Brain pericyte (primary cell): Measurements from ENCODE around the gene TAF4.
"Not testable (repeated sequence)": the region's sequence is repeated elsewhere in the genome, so short reads cannot be mapped to it uniquely, and the experiment has no call there.

Source experiments
- DNase-seq: peaks from one replicate; pipeline ENCODE4 v3.0.0-alpha.2; 2012; ENCODE audit warnings: low read depth, low spot score

The TAF4 gene

DNA sequence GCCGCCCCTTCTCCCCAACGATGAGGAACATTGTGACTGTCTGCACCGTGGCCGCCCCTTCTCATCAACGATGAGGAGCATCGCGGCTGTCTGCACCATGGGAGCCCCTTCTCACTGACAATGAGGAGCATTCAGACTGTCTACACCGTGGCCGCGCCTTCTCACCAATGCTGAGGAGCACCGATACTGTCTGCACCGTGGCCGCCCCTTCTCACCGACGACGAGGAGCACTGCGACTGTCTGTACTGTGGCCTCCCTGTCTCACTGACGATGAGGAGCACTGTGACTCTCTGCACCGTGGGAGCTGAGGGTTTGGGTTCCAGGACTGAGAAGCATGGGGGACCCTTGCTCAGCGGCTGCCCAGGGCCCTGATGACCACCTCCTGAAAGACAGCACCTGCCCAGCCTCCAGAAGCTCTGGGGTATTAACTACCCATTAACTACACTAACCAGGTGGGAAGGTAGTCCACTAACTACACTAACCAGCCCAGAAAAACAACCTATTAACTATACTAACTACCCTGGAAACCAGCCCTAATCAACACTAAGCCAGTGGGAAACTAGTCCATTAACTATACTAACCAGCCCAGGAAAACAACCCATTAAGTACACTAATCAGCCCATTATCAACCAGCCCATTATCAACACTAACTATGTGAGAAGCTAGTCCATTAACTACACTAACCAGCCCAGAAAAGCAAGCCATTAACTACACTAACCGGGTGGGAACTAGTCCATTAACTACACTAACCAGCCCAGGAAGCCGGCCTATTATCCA is 116.9 kb downstream of the TAF4 start:
- no peak for DNase-seq

GRCh38 chr20:61948056-61948455 is 117.6 kb downstream of the TAF4 start:
- DNase-seq = not testable (repeated sequence)

GRCh38 chr20:61945495-61945894 is 120.2 kb downstream of the TAF4 start:
- DNase-seq = not testable (repeated sequence)

GRCh38 chr20:61944967-61945366 is 120.7 kb downstream of the TAF4 start:
- not testable (repeated sequence) for DNase-seq

DNA sequence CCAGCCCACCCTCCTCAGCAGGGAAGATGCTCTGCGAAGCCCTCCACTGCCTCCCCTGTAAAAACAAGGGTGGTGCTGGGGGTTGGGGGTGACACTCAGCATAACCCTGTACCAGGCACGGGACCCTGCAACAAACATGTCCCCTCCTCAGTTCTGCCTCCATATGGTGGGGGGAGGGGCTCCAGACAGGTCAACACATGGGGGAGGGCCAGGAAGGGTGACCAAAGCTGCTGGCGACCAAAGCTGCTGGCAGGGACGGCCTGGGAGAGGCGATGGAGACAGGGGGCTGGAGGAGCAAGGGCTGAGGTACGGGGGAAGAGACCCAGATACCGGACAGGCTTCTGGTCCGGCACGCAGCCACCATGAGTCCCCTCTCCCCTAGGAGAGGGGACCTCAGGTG is 123.2 kb downstream of the TAF4 start:
- DNase-seq = no peak

GRCh38 chr20:61941721-61942405 is 123.8 kb downstream of the TAF4 start:
- DNase-seq = no peak

GRCh38 chr20:61940976-61941720 is 124.5 kb downstream of the TAF4 start:
- DNase-seq = no peak

DNA sequence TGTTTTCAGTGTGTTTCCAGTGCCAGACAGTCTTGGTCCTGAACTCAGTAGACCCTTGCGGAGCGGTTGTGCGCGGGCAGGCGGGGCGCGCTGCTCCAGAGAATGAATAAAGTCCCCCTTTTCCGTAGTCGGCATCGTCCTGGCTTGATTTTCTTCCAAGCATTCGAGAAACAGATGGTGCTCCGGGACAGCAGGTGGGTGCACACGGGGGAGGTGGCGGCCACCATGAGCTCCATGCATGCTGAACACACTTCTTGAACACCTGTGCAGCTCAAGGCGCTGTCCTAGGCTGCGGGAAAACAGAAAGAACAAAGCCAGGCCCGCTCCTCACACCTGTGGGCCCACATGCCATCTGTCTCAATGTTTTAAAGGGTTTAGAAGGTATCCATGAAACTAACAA is 125.2 kb downstream of the TAF4 start:
- DNase-seq = no peak

- DNase-seq = no peak
Measured at GRCh38 chr20:61939691-61940360, 125.9 kb downstream of the TAF4 start.

- no peak for DNase-seq
Measured at GRCh38 chr20:61938839-61939690, 126.6 kb downstream of the TAF4 start.

GRCh38 chr20:61937963-61938838 is 127.5 kb downstream of the TAF4 start:
- no peak for DNase-seq

- no peak for DNase-seq
Measured at GRCh38 chr20:61937146-61937962, 128.3 kb downstream of the TAF4 start.

GRCh38 chr20:61936701-61937131 is 129.0 kb downstream of the TAF4 start:
- no peak for DNase-seq

DNA sequence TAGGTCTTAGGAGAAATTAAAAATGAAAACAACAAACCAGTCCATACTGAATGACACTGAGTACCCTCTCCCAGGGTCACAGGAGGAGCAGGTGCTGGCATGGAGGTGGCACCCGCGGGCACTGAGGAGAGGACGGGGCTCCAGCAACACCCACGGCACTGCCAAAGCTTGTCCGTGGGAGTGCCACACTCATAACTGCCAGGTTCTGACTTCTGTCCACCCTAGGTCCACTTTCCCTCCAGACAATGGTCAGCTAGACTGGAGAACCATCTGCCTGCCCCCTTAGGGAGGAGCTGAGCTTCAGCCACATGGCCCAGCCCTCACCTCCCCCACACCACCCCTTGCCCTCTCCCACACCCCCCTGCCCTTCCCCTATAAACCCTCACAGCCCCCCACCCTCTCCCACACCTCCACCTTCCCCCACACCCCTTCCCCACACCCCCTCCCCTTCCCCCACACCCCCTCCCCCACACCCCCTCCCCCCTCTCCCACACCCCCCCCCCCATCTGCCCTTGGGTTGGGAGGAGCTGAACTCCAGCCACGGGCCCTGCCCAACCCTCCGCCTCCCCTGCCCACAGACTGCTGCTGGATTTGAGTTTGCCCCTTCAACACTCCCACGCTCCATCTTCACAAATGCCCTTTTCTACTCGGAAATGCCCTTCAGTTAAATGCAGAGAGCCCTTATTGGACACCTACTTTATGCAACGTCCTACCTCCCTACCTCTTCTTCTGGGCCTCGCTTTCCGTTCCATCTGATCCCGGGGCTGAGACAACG is 129.6 kb downstream of the TAF4 start:
- no peak for DNase-seq

DNA sequence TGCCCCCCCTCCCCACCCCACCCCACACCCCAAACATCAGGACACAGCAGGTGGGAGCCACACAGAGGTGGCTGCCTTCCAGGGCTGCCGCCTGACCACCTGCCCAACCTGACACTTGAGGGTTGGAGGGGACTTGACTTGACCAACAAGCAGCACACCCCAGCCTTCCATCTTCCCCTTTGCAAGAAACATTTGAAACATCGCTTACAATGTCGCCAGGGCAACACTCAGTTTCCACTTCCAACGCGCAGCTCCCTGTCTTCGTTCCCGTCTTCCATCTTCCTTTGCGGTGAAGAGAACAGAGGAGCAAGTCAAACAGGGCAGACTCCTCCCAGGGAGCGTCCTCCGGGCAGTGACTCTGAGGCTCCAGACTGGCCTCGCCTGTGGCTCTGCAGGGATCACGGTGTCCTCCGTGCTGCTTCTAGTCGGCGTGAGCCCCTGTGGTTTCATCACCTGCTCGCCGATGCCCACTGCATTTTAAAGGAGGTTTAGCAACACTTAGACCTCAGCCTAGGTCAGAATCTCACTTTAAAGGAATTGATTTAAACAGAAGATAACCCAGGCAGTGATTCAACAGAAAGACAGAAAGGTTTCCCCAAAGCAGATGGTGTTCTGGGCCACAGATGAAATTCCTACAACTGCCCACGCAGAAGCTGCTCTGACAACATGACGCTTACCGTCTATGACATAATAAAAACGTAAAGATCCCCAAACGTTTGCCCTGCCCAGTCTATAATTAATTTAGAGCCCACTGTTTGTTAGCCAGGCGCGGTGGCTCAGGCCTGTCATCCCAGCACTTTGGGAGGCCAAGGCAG is 130.8 kb downstream of the TAF4 start:
- DNase-seq = no peak

DNA sequence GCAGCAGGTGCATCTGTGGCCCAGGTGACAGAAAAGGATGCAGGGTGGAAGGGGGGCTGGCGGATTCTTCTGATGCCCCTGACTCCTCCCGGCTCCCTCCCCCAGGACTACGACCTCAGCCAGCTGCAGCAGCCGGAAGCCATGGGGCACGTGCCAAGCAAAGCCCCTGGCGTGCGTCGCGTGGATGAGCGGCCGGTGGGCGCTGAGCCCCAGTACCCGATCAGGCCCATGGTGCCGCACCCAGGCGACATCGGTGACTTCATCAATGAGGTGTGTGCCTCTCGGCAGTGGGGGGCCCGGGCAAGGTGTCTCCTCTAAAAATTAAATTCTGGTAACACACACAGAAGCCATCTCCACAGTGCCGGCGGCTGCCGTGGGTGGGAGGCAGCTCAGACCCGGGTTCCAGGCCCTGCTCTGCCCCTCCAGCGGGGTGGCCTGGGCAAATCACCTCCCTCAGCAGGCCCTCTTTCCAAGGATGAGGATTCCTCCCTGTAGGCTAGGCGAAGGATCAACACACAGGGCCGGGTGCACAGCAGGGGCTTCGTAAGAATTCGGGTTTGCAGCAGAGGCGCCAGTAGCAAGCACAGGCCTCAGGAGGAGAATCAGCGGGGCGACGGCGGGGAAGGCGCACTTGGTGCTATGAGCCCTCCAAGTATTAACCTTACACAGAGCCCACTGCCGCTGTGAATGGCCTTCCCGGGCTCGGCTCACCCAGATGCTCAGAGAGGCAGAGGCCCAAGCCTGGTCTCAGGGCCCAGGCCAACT is 131.5 kb downstream of the TAF4 start:
- DNase-seq = no peak

GRCh38 chr20:61933481-61933950 is 132.2 kb downstream of the TAF4 start:
- DNase-seq = no peak
